ENCODE measurements around the gene UROS. TPM values are rescaled to one million over a fixed set of nuclear protein-coding genes. Genes with fewer than 3 reads are reported as not detected.
A peak's percentile ranks its signal among the peaks of the same experiment; 100 is the strongest.

Gene UROS
- total and polyA plus RNA-seq, 2 donors (not counting 1 experiment from before 2014, with no cell fraction given) = 54.4 to 60.4 TPM

DNA sequence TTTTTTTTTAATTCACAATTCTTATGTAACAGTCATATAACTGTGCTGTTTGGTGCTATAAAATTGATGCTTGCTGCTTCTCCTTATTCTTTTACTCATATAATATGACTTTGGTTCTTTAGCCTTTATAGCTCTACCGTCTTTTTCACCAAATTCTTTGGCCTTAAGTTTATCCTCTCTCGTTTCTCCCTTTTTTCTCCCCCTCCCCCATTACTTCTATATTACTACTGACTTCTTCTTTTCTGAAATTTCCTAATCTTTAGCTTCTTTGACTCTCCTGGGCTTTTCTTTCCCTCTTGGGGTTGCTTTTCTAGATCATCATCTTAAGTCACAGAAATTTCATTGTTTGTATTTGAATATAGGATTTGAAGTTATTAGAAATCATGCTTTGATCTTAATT is 4.1 kb upstream of the UROS start:
- TF ChIP-seq, protein P1, sequence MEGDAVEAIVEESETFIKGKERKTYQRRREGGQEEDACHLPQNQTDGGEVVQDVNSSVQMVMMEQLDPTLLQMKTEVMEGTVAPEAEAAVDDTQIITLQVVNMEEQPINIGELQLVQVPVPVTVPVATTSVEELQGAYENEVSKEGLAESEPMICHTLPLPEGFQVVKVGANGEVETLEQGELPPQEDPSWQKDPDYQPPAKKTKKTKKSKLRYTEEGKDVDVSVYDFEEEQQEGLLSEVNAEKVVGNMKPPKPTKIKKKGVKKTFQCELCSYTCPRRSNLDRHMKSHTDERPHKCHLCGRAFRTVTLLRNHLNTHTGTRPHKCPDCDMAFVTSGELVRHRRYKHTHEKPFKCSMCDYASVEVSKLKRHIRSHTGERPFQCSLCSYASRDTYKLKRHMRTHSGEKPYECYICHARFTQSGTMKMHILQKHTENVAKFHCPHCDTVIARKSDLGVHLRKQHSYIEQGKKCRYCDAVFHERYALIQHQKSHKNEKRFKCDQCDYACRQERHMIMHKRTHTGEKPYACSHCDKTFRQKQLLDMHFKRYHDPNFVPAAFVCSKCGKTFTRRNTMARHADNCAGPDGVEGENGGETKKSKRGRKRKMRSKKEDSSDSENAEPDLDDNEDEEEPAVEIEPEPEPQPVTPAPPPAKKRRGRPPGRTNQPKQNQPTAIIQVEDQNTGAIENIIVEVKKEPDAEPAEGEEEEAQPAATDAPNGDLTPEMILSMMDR (conservative IDR thresholded peaks at IDR 0.05 in 1 of 2, IDR thresholded peaks at IDR 0.05 in 1 of 2; ENCODE audit: low read depth in 1 of 2, low read length in 2 of 2) = no peak
- no peak for TF ChIP-seq EZH2 (IDR thresholded peaks at IDR 0.05; ENCODE audit: low read length, missing control alignments)
- H3K4me1 ChIP-seq (ENCODE audit: control insufficient read depth, extremely low read depth, insufficient read depth, low read length) = peaks cover 8% of the 10 kb centered on the region
- no peaks in the 10 kb centered on the region for H3K27me3 ChIP-seq (ENCODE audit: control insufficient read depth, insufficient read depth, low read length)
- no peak overlapping the region for H2AFZ ChIP-seq (ENCODE audit: low read length)
- H3K4me3 ChIP-seq (replicated peaks in 1 of 4; ENCODE audit: control extremely low read depth in 1 of 4, insufficient read depth in 1 of 4, low read depth in 3 of 4, low read length in 4 of 4) = no peak overlapping the region
- DNase-seq (ENCODE audit: low read depth in 2 of 2) = no peak
- no peaks in the 10 kb centered on the region for H3K9me3 ChIP-seq (ENCODE audit: control insufficient read depth, insufficient read depth, low read depth, low read length)
- no peak overlapping the region for H3K4me2 ChIP-seq (ENCODE audit: extremely low read depth, insufficient read depth, low read length)
- H3K36me3 ChIP-seq (ENCODE audit: control insufficient read depth, insufficient read depth, low read length) = peaks cover 13% of the 10 kb centered on the region
- H3K9ac ChIP-seq (ENCODE audit: insufficient read depth, low read length) = no peak overlapping the region
- H4K20me1 ChIP-seq (ENCODE audit: control insufficient read depth, extremely low read depth, insufficient read depth, low read length) = no peaks in the 10 kb centered on the region
- peaks cover 42% of the 10 kb centered on the region for H3K79me2 ChIP-seq (ENCODE audit: control insufficient read depth, insufficient read depth, low read length)
- H3K27ac ChIP-seq (ENCODE audit: insufficient read depth, low read length) = no peak overlapping the region

DNA sequence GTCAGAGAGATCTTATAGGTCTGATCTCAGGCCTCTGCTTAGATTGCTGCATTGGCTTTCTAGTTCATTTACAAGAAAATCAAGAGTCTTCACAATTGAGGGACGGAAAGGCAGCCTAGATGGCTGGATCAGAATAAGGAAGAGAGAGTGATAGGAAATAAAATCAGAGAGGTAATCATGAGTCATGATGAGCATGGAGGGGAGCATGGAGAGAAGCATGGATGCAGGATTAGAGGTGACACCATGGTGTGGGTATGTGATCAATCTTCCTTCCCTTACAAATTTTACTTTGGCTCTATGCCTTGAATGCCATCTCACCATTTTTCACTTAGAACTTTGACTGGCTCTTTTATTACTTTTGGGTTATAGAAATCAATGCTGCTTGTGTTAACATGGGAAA is 1.7 kb upstream of the UROS start:
- Histone ChIP-seq H3K9ac (ENCODE audit: insufficient read depth, low read length) (no peak overlapping the region), H3K36me3 (ENCODE audit: control insufficient read depth, insufficient read depth, low read length) (peaks cover 11% of the 10 kb centered on the region), H3K27me3 (ENCODE audit: control insufficient read depth, insufficient read depth, low read length) (no peaks in the 10 kb centered on the region), H3K27ac (ENCODE audit: insufficient read depth, low read length) (peak overlapping the region; percentile 100), H3K4me3 (replicated peaks in 1 of 4; ENCODE audit: control extremely low read depth in 1 of 4, insufficient read depth in 1 of 4, low read depth in 3 of 4, low read length in 4 of 4) (peak overlapping the region; percentile 64 to 99 (median 86)), H3K4me1 (ENCODE audit: control insufficient read depth, extremely low read depth, insufficient read depth, low read length) (peaks cover 10% of the 10 kb centered on the region), H2AFZ (ENCODE audit: low read length) (no peak overlapping the region), H3K79me2 (ENCODE audit: control insufficient read depth, insufficient read depth, low read length) (peaks cover 47% of the 10 kb centered on the region), H4K20me1 (ENCODE audit: control insufficient read depth, extremely low read depth, insufficient read depth, low read length) (no peaks in the 10 kb centered on the region), H3K4me2 (ENCODE audit: extremely low read depth, insufficient read depth, low read length) (peak overlapping the region; percentile 89), H3K9me3 (ENCODE audit: control insufficient read depth, insufficient read depth, low read depth, low read length) (no peaks in the 10 kb centered on the region)
- DNase-seq (ENCODE audit: low read depth in 2 of 2) = peak in 1 of 2 donors; percentile 61
- no peak for TF ChIP-seq EZH2 (IDR thresholded peaks at IDR 0.05; ENCODE audit: low read length, missing control alignments)
- TF ChIP-seq, protein P1 (conservative IDR thresholded peaks at IDR 0.05 in 1 of 2, IDR thresholded peaks at IDR 0.05 in 1 of 2; ENCODE audit: low read depth in 1 of 2, low read length in 2 of 2) = no peak

DNA sequence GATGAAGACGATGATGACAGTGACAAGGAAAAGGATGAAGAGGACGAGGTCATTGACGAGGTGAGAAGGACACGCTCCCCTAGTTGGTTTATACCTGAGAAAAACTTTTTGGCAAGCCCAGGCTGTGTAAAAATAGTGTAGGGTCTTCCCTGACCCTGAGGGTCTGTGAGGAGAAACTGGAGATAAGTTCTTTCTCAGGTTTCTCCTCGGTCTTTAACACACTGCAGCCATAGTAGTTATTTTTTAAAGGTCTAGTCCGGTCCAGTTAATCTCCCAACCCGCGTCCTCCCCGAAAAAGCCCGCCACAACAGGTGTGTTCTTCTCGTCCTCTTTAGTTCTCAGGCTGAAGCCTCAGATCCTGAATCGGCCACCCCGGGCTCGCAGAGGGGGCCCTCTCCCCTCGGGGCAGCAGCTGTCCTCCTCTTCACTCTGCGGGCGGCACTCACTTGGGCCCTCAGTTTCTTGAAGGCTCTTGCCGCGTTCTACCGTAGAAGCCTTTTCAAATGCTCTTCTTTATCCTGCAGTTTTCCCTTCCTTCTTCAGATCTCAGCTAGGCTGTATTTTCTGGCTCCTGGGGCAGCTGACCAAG is 699 bp upstream of the UROS start:
- Histone ChIP-seq H3K4me2 (ENCODE audit: extremely low read depth, insufficient read depth, low read length) (peak overlapping the region; percentile 89), H3K36me3 (ENCODE audit: control insufficient read depth, insufficient read depth, low read length) (peaks cover 8% of the 10 kb centered on the region), H3K9me3 (ENCODE audit: control insufficient read depth, insufficient read depth, low read depth, low read length) (no peaks in the 10 kb centered on the region), H3K27ac (ENCODE audit: insufficient read depth, low read length) (peak overlapping the region; percentile 100), H3K4me1 (ENCODE audit: control insufficient read depth, extremely low read depth, insufficient read depth, low read length) (peaks cover 10% of the 10 kb centered on the region), H3K79me2 (ENCODE audit: control insufficient read depth, insufficient read depth, low read length) (peaks cover 47% of the 10 kb centered on the region), H3K4me3 (replicated peaks in 1 of 4; ENCODE audit: control extremely low read depth in 1 of 4, insufficient read depth in 1 of 4, low read depth in 3 of 4, low read length in 4 of 4) (peak overlapping the region; percentile 64 to 99 (median 86)), H3K9ac (ENCODE audit: insufficient read depth, low read length) (peak overlapping the region; percentile 96), H2AFZ (ENCODE audit: low read length) (peak overlapping the region; percentile 100), H4K20me1 (ENCODE audit: control insufficient read depth, extremely low read depth, insufficient read depth, low read length) (no peaks in the 10 kb centered on the region), H3K27me3 (ENCODE audit: control insufficient read depth, insufficient read depth, low read length) (no peaks in the 10 kb centered on the region)
- TF ChIP-seq, protein P1 (conservative IDR thresholded peaks at IDR 0.05 in 1 of 2, IDR thresholded peaks at IDR 0.05 in 1 of 2; ENCODE audit: low read depth in 1 of 2, low read length in 2 of 2) = no peak
- TF ChIP-seq EZH2 (IDR thresholded peaks at IDR 0.05; ENCODE audit: low read length, missing control alignments) = no peak
- peak in 1 of 2 donors; percentile 3 for DNase-seq (ENCODE audit: low read depth in 2 of 2)

Measured in fibroblast of lung (primary cell).